KMS-11 (cell line): ENCODE results near the gene BECN2.

Source experiments
- H2AFZ ChIP-seq: fragments of 200-600 bp; sonication (generic); 2 replicates; pipeline ENCODE4 v1.6.1; 2016; ENCODE audit warnings: antibody characterized with exemption, mixed run types, low read depth
- H3K27ac ChIP-seq: fragments of 200-600 bp; sonication (generic); 2 replicates; pipeline ENCODE4 v1.6.1; 2016; ENCODE audit warnings: mild to moderate bottlenecking, mixed run types
- H3K27me3 ChIP-seq: fragments of 200-600 bp; sonication (generic); 2 replicates; pipeline ENCODE4 v1.6.1; 2017; ENCODE audit warnings: mild to moderate bottlenecking, low read depth, mixed run types, moderate library complexity; ENCODE audit not compliant: insufficient read depth
- H3K36me3 ChIP-seq: fragments of 200-600 bp; sonication (generic); 2 replicates; pipeline ENCODE4 v1.6.1; 2017; ENCODE audit warnings: mild to moderate bottlenecking, mixed run types; ENCODE audit not compliant: insufficient read depth
- H3K4me1 ChIP-seq: fragments of 200-600 bp; sonication (generic); 2 replicates; pipeline ENCODE4 v1.6.1; 2016; ENCODE audit warnings: mild to moderate bottlenecking, low read depth, mixed run types; ENCODE audit not compliant: poor library complexity, severe bottlenecking
- H3K4me2 ChIP-seq: fragments of 200-600 bp; sonication (generic); 2 replicates; pipeline ENCODE4 v1.7.0; 2016; ENCODE audit warnings: mild to moderate bottlenecking, mixed run types
- H3K4me3 ChIP-seq: fragments of 200-600 bp; sonication (generic); IDR thresholded peaks from 2 replicates; pipeline ENCODE4 v1.6.1; 2017; ENCODE audit warnings: low read depth, low read length, mixed read lengths; ENCODE audit not compliant: insufficient read depth
- H3K79me2 ChIP-seq: fragments of 200-600 bp; sonication (generic); 2 replicates; pipeline ENCODE4 v1.6.1; 2016; ENCODE audit warnings: low read depth, mixed run types; ENCODE audit not compliant: insufficient read depth
- H3K9ac ChIP-seq: fragments of 200-600 bp; sonication (generic); 2 replicates; pipeline ENCODE4 v1.6.1; 2016; ENCODE audit warnings: mild to moderate bottlenecking, mixed run types
- H4K20me1 ChIP-seq: fragments of 200-600 bp; sonication (generic); 2 replicates; pipeline ENCODE4 v1.6.1; 2016; ENCODE audit warnings: mild to moderate bottlenecking, mixed run types; ENCODE audit not compliant: insufficient read depth
- CTCF ChIP-seq: fragments of 200-600 bp; sonication (generic); conservative IDR thresholded peaks from 2 replicates; pipeline ENCODE4 v1.6.1; 2017; ENCODE audit warnings: low read depth, mild to moderate bottlenecking, antibody characterized with exemption, low read length, moderate library complexity, mixed read lengths

The BECN2 gene

GRCh38 chr1:241934201-241934848 is 23.2 kb upstream of the BECN2 start:
- no peak for TF ChIP-seq CTCF
- Histone ChIP-seq H4K20me1 (no peaks in the 10 kb centered on the region), H3K79me2 (no peaks in the 10 kb centered on the region), H3K36me3 (no peaks in the 10 kb centered on the region), H3K4me1 (no peaks in the 10 kb centered on the region), H3K27ac (no peak overlapping the region), H3K9ac (no peak overlapping the region), H3K27me3 (no peaks in the 10 kb centered on the region), H2AFZ (no peak overlapping the region), H3K4me3 (no peak overlapping the region), H3K4me2 (no peak overlapping the region)

DNA sequence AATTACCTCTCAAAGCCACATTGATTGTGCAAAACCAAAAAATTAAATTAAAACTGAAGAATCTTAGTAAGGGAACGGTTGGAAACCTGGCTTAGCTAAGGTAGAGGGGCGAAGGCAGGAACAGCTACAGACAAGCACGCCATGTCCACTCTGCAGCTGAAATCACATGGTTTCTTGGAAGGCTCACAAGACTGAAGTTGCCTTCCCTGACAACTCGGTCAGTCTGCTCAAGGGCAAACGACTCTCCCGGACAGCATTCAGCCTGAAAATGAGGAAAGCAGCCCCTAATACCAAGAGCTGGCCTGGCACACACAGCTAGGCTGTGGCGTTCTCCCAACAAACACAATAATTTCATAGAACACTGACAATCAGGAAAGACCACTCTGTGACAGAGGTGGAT is 22.7 kb upstream of the BECN2 start:
- TF ChIP-seq CTCF = no peak
- no peaks in the 10 kb centered on the region for H4K20me1 ChIP-seq
- H3K27ac ChIP-seq = no peak overlapping the region
- H3K4me2 ChIP-seq = no peak overlapping the region
- H3K79me2 ChIP-seq = no peaks in the 10 kb centered on the region
- no peak overlapping the region for H3K4me3 ChIP-seq
- no peak overlapping the region for H3K9ac ChIP-seq
- no peaks in the 10 kb centered on the region for H3K36me3 ChIP-seq
- H2AFZ ChIP-seq = no peak overlapping the region
- no peaks in the 10 kb centered on the region for H3K27me3 ChIP-seq
- H3K4me1 ChIP-seq = no peaks in the 10 kb centered on the region

DNA sequence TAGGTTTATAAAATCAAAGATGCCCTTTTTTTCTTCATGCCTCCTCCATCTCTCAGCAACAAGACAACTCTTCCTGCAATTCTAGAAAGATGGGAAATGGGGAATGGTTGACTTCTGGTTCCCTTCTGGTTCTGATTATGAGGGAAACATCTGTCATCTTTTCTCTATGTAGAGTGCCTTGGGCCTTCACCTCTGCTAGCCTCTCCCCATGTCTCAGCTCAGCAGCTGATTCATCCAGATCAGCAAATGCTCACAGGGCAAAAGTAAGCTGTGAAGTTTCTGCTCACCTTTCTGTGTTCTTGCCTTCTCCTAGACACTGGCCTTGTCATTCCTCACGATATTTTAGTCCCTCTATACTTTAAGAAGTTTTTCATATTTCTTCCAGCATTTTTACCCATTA is 17.8 kb upstream of the BECN2 start:
- Histone ChIP-seq H3K27ac (no peak overlapping the region), H3K27me3 (no peaks in the 10 kb centered on the region), H2AFZ (no peak overlapping the region), H4K20me1 (no peaks in the 10 kb centered on the region), H3K36me3 (no peaks in the 10 kb centered on the region), H3K79me2 (no peaks in the 10 kb centered on the region), H3K9ac (no peak overlapping the region), H3K4me1 (no peaks in the 10 kb centered on the region), H3K4me2 (no peak overlapping the region), H3K4me3 (no peak overlapping the region)
- TF ChIP-seq CTCF = no peak

GRCh38 chr1:241942738-241943137 is 14.8 kb upstream of the BECN2 start:
- Histone ChIP-seq H3K9ac (no peak overlapping the region), H3K27me3 (no peaks in the 10 kb centered on the region), H3K4me2 (no peak overlapping the region), H2AFZ (no peak overlapping the region), H3K36me3 (no peaks in the 10 kb centered on the region), H3K79me2 (no peaks in the 10 kb centered on the region), H3K4me1 (no peaks in the 10 kb centered on the region), H3K4me3 (no peak overlapping the region), H4K20me1 (no peaks in the 10 kb centered on the region), H3K27ac (no peak overlapping the region)
- no peak for TF ChIP-seq CTCF
